A673 (cell line): ENCODE data around the gene MPHOSPH9.

Experiments
- EZH2 ChIP-seq: fragments of 200-600 bp; sonication (generic); IDR thresholded peaks from 2 replicates; pipeline ENCODE4 v1.6.1; 2017; ENCODE audit warnings: borderline replicate concordance, low read depth, mild to moderate bottlenecking, mixed read lengths, antibody characterized with exemption, low read length; ENCODE audit not compliant: poor library complexity, severe bottlenecking
- TF ChIP-seq, protein P1 (sequence below): fragments of 300-800, 200-600 bp; sonication (generic); conservative IDR thresholded peaks from 2 replicates; pipeline ENCODE4 v1.5.1; 2017; ENCODE audit warnings: low read depth, mild to moderate bottlenecking, antibody characterized with exemption, low read length, moderate library complexity, mixed read lengths

DNA sequence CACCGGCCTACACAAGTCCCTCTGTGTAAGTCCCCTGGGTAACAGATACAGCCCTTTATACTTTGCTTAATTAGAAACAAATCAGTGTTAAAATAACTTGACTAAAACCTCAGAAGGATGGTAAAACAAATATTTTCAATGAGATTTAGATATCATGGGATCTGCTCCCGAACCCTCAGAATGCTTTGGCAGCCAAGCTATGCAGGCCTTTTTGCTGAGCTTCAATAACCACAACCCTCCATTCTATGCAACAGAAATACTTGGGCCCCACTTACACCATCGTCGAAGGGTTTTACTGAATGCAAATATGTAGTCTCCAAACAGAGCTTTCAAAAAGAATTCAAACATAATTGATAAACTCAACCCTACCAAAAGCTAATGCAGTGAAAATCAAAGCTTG lies 52.8 kb downstream of the MPHOSPH9 start:
- TF ChIP-seq EZH2: no peak
- TF ChIP-seq, protein P1, sequence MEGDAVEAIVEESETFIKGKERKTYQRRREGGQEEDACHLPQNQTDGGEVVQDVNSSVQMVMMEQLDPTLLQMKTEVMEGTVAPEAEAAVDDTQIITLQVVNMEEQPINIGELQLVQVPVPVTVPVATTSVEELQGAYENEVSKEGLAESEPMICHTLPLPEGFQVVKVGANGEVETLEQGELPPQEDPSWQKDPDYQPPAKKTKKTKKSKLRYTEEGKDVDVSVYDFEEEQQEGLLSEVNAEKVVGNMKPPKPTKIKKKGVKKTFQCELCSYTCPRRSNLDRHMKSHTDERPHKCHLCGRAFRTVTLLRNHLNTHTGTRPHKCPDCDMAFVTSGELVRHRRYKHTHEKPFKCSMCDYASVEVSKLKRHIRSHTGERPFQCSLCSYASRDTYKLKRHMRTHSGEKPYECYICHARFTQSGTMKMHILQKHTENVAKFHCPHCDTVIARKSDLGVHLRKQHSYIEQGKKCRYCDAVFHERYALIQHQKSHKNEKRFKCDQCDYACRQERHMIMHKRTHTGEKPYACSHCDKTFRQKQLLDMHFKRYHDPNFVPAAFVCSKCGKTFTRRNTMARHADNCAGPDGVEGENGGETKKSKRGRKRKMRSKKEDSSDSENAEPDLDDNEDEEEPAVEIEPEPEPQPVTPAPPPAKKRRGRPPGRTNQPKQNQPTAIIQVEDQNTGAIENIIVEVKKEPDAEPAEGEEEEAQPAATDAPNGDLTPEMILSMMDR: no peak
